ENCODE data around the gene C10orf71.

The C10orf71 gene

GRCh38 chr10:49322371-49323170 is 23.6 kb downstream of the C10orf71 start:
- H3K36me3 ChIP-seq (ENCODE audit: control insufficient read depth in 2 of 2, insufficient read depth in 1 of 2, low read length in 2 of 2): no peaks in the 10 kb centered on the region
- no peak overlapping the region for H3K27ac ChIP-seq (ENCODE audit: extremely low read depth, low read depth, low read length)
- no peak for TF ChIP-seq ZNF768 (tag by site-specific recombination; IDR thresholded peaks at IDR 0.05)
- no peaks in the 10 kb centered on the region for H3K9me3 ChIP-seq (ENCODE audit: control insufficient read depth, insufficient read depth, low read depth, low read length)
- no peaks in the 10 kb centered on the region for H3K4me1 ChIP-seq (ENCODE audit: control insufficient read depth, insufficient read depth, low read length)
- ChIA-PET POLR2A (no interaction called here), CTCF (interaction anchor here (1.0 to 2.2 kb wide), 2 partner anchors 190 to 194 kb away, joined by 3 to 5 read pairs; no protein-coding TSS in a partner anchor)
- H3K4me3 ChIP-seq (ENCODE audit: low read depth, low read length): no peak overlapping the region

GRCh38 chr10:49323171-49323895 is 24.4 kb downstream of the C10orf71 start:
- TF ChIP-seq ZNF510 (tag by site-specific recombination; IDR thresholded peaks at IDR 0.05; ENCODE audit: insufficient replicate concordance) (no peak), GLI4 (tag by site-specific recombination; IDR thresholded peaks at IDR 0.05) (no peak), ZNF677 (tag by site-specific recombination; IDR thresholded peaks at IDR 0.05) (no peak), SP2 (tag by site-specific recombination; IDR thresholded peaks at IDR 0.05) (no peak), MYNN (tag by site-specific recombination; IDR thresholded peaks at IDR 0.05; ENCODE audit: borderline replicate concordance) (no peak), ZNF621 (tag by site-specific recombination; IDR thresholded peaks at IDR 0.05) (no peak), ZNF280D (tag by site-specific recombination; IDR thresholded peaks at IDR 0.05) (no peak), ZNF184 (tag by site-specific recombination; IDR thresholded peaks at IDR 0.05) (no peak), ZNF23 (tag by site-specific recombination; IDR thresholded peaks at IDR 0.05; ENCODE audit: borderline replicate concordance) (no peak), ZNF585B (tag by site-specific recombination; IDR thresholded peaks at IDR 0.05) (no peak), ZNF488 (tag by site-specific recombination; IDR thresholded peaks at IDR 0.05) (no peak), TCF7L2 (IDR thresholded peaks at IDR 0.05; ENCODE audit: borderline replicate concordance, low read depth, low read length) (no peak), ZNF354C (tag by site-specific recombination; IDR thresholded peaks at IDR 0.05; ENCODE audit: borderline replicate concordance, low read depth) (no peak), ZNF777 (tag by site-specific recombination; IDR thresholded peaks at IDR 0.05; ENCODE audit: borderline replicate concordance) (no peak)
- ChIA-PET CTCF (interaction anchor here (1.0 to 2.2 kb wide), 2 partner anchors 190 to 194 kb away, joined by 3 to 5 read pairs; no protein-coding TSS in a partner anchor), POLR2A (no interaction called here)
- H3K4me1 ChIP-seq (ENCODE audit: control insufficient read depth, insufficient read depth, low read length): no peaks in the 10 kb centered on the region
- no peak overlapping the region for H3K27ac ChIP-seq (ENCODE audit: extremely low read depth, low read depth, low read length)
- no peaks in the 10 kb centered on the region for H3K9me3 ChIP-seq (ENCODE audit: control insufficient read depth, insufficient read depth, low read depth, low read length)
- H3K36me3 ChIP-seq (ENCODE audit: control insufficient read depth in 2 of 2, insufficient read depth in 1 of 2, low read length in 2 of 2): no peaks in the 10 kb centered on the region
- H3K4me3 ChIP-seq (ENCODE audit: low read depth, low read length): no peak overlapping the region

- Histone ChIP-seq H3K4me3 (ENCODE audit: low read depth, low read length) (no peak overlapping the region), H3K36me3 (ENCODE audit: control insufficient read depth in 2 of 2, insufficient read depth in 1 of 2, low read length in 2 of 2) (no peaks in the 10 kb centered on the region), H3K27ac (ENCODE audit: extremely low read depth, low read depth, low read length) (no peak overlapping the region), H3K4me1 (ENCODE audit: control insufficient read depth, insufficient read depth, low read length) (no peaks in the 10 kb centered on the region), H3K9me3 (ENCODE audit: control insufficient read depth, insufficient read depth, low read depth, low read length) (no peaks in the 10 kb centered on the region)
- ChIA-PET CTCF (interaction anchor here (0.5 to 2.2 kb wide), 3 partner anchors 21 to 193 kb away, joined by 3 to 5 read pairs (median 3); no protein-coding TSS in a partner anchor), POLR2A (no interaction called here)
- TF ChIP-seq TSHZ1 (tag by site-specific recombination; IDR thresholded peaks at IDR 0.05; ENCODE audit: borderline replicate concordance) (no peak), ZNF280D (tag by site-specific recombination; IDR thresholded peaks at IDR 0.05) (no peak)
These were observed 24.9 kb downstream of the C10orf71 start for GRCh38 chr10:49323896-49324270.
